Transverse colon (tissue), 4 donors: Measurements from ENCODE around the gene C10orf90. TPM values are rescaled to one million over a fixed set of nuclear protein-coding genes. Genes with fewer than 3 reads are reported as not detected.

Source experiments
- DNase-seq: peaks from one replicate; pipeline ENCODE4 v3.0.0-alpha.2; 2019
- H3K27ac ChIP-seq, 4 donors: fragments of 200-600 bp; sonication (generic); 2 replicates each; pipeline ENCODE4 v1.5.1; 2016 to 2018; ENCODE audit warnings: inconsistent platforms in 4 of 4
- H3K27me3 ChIP-seq: fragments of 200-600 bp; sonication (generic); 2 replicates; pipeline ENCODE4 v1.5.1; 2017; ENCODE audit warnings: inconsistent platforms
- H3K36me3 ChIP-seq, 4 donors: fragments of 200-600 bp; sonication (generic); 2 replicates each; pipeline ENCODE4 v1.5.1; 2017 to 2019; ENCODE audit warnings: inconsistent platforms in 4 of 4
- H3K4me1 ChIP-seq, 4 donors: fragments of 200-600 bp; sonication (generic); 2 replicates each; pipeline ENCODE4 v1.5.1; 2017 to 2020; ENCODE audit warnings: inconsistent platforms in 4 of 4
- H3K4me3 ChIP-seq, 4 donors: fragments of 200-600 bp; sonication (generic); 1 replicate in 1 of 4; 2 replicates in 3 of 4; pipeline versions ENCODE4 v1.5.1 to v1.6.1; 2017 to 2019; ENCODE audit warnings: inconsistent platforms in 4 of 4
- H3K9me3 ChIP-seq, 2 donors: fragments of 200-600 bp; sonication (generic); 2 replicates each; pipeline ENCODE4 v1.5.1; 2017 to 2019; ENCODE audit warnings: inconsistent platforms in 2 of 2
- EP300 ChIP-seq: sonication (generic); formaldehyde crosslinking; IDR thresholded peaks from one replicate; pipeline ENCODE4 v1.6.1; 2017; ENCODE audit warnings: antibody characterized with exemption, low read depth
- POLR2A ChIP-seq: fragments of 450-650 bp; IDR thresholded peaks from one replicate; pipeline ENCODE4 v1.6.1; 2016; ENCODE audit warnings: antibody characterized with exemption, mild to moderate bottlenecking, moderate library complexity
- POLR2AphosphoS5 ChIP-seq, 3 donors: sonication (generic); formaldehyde crosslinking; IDR thresholded peaks; one replicate each; pipeline ENCODE4 v1.6.1; 2016; ENCODE audit warnings: antibody characterized with exemption in 3 of 3
- WGBS, 2 donors: methylation state at CpG; one replicate each; pipeline ENCODE4 v1.1.5; 2018; ENCODE audit warnings: low coverage in 1 of 2; 5-methylcytosine and 5-hydroxymethylcytosine counted together
- in situ Hi-C, 4 donors: fragments of 200-750 bp; cut with MboI; loops; one replicate each; pipeline versions ENCODE4 v1.15.0 to v1.15.1; 2017; ENCODE audit warnings: low sequenced_read_pairs in 3 of 4, low pct_ligation_motif_present in 1 of 4, low pct_unique_long_range_greater_than_20kb in 1 of 4
- intact Hi-C: fragments of 100-400 bp; cut with DNase I; formaldehyde crosslinking; loops from one replicate; pipeline ENCODE4 v1.15.1; 2023; ENCODE audit warnings: low total_unique reads
- total RNA-seq, 4 donors: library from RNA; depleted of rRNA; stranded (reverse); fragments of >200 nt; gene quantifications; one replicate each; pipeline ENCODE4 v1.1.0, GENCODE V29; 2016
- TF ChIP-seq, protein P1 (sequence below), 5 experiments: fragments of 200-600 bp in 3 of 5; fragments of 450-650 bp in 2 of 5; sonication (generic) in 3 of 5; IDR thresholded peaks; 1 replicate in 2 of 5; 2 replicates in 3 of 5; pipeline ENCODE4 v1.5.1; 2016 to 2017; ENCODE audit warnings: antibody characterized with exemption in 5 of 5, inconsistent platforms in 3 of 5, mild to moderate bottlenecking in 2 of 5, moderate library complexity in 1 of 5

Gene C10orf90
- total RNA-seq, 4 donors from 2014 or later = not detected

DNA sequence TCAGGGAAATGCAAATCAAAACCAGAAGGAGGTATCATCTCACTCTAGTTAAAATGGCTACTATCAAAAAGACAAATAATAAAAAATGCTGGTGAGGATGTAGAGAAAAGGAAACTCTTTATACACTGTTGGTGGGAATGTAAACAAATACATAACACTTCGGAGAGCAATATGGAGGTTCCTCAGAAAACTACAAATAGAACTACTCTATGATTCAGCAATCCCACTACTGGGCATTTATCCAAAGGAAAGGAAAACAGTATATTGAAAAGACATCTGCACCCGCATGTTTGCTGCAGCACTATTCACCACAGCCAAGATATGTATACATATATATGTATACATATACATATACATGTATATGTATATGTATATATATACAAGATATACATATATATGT is 94.2 kb downstream of the C10orf90 start:
- in situ Hi-C loops = no loop called here
- intact Hi-C loops = no loop called here
- WGBS, 2 donors = 51 to 60% methylated on average over 2 of the region's 2 CpGs
- Histone ChIP-seq H3K27me3 (no peaks in the 10 kb centered on the region), H3K4me3 (no peak overlapping the region), H3K4me1 (no peaks in the 10 kb centered on the region), H3K27ac (no peak overlapping the region), H3K9me3 (no peaks in the 10 kb centered on the region), H3K36me3 (no peaks in the 10 kb centered on the region)
- no peak for DNase-seq
- no peak for TF ChIP-seq POLR2AphosphoS5 (IDR thresholded peaks at IDR 0.05)
- TF ChIP-seq POLR2A = no peak
- TF ChIP-seq, protein P1, sequence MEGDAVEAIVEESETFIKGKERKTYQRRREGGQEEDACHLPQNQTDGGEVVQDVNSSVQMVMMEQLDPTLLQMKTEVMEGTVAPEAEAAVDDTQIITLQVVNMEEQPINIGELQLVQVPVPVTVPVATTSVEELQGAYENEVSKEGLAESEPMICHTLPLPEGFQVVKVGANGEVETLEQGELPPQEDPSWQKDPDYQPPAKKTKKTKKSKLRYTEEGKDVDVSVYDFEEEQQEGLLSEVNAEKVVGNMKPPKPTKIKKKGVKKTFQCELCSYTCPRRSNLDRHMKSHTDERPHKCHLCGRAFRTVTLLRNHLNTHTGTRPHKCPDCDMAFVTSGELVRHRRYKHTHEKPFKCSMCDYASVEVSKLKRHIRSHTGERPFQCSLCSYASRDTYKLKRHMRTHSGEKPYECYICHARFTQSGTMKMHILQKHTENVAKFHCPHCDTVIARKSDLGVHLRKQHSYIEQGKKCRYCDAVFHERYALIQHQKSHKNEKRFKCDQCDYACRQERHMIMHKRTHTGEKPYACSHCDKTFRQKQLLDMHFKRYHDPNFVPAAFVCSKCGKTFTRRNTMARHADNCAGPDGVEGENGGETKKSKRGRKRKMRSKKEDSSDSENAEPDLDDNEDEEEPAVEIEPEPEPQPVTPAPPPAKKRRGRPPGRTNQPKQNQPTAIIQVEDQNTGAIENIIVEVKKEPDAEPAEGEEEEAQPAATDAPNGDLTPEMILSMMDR (IDR thresholded peaks at IDR 0.05) = no peak
- no peak for TF ChIP-seq EP300

DNA sequence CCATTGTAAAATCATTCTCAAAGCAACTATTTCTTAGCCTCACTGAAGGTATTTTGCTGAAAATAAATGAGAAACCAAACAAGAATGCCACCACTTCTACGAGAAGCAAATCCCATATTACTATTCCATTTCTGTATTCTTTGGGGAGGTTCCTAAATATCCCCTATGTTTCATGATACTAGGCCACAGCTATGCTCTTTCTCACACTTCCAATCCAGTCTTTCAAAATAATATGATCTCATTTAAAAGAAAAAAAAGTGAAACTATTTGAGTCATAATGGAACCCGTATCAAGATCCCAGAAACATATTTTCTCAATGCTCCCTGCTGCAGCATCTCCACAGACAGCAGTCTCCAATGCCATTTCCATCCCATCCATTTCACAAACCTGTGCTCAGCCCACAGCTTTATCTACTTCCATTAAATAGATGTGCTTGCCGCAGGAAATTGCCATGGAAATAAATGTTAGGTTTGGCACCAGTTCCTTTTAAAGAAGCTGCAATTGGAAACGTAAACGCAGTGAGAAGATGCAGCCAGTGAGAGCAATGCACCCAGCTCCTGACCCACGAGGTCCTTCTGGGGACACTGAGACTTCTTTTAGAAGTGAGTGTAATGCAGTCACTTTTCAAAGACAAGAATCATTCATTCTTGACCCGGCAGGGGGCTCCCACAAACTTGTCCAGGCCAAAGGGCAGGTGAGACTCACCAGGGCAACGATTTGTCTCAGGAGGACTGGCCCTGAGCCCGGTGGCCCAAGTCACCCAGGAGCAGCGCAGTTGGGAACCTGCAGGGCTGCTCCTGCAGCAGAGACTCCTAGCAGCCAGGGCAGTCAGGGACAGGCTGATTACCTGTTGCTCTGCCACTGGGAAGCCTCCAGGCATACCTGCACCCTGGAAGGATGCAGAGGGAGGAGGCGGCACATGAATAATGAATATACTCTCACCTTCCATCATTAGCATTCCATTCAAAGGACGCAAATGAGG is 99.6 kb downstream of the C10orf90 start:
- no peak for DNase-seq
- no peak overlapping the region for H3K27ac ChIP-seq
- WGBS, 2 donors = 66 to 67% methylated on average over 6 to 12 of the region's 12 CpGs
- H3K4me3 ChIP-seq = no peak overlapping the region
- intact Hi-C loops = no loop called here
- in situ Hi-C loops = no loop called here
- H3K4me1 ChIP-seq = no peaks in the 10 kb centered on the region
- no peaks in the 10 kb centered on the region for H3K9me3 ChIP-seq
- no peak for TF ChIP-seq POLR2A
- TF ChIP-seq, protein P1 (IDR thresholded peaks at IDR 0.05) = no peak
- no peak for TF ChIP-seq EP300
- TF ChIP-seq POLR2AphosphoS5 (IDR thresholded peaks at IDR 0.05) = no peak
- no peaks in the 10 kb centered on the region for H3K36me3 ChIP-seq
- no peaks in the 10 kb centered on the region for H3K27me3 ChIP-seq

DNA sequence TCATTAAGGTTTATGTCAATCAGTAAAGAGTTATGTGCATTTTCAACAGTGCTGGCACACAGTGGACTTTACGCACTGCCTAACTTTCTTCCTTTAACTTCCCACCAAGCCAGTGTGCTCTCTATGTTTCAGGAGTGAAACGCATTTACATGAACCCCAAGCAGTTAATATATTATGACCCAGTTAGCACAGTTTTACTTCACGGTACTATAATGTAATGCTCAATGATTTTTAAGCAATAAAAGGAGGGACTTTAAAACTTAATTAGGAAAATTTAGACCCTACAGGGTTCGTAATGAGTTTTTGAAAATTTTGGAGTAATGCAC is 100.3 kb downstream of the C10orf90 start:
- Histone ChIP-seq H3K27me3 (no peaks in the 10 kb centered on the region), H3K4me3 (no peak overlapping the region), H3K36me3 (no peaks in the 10 kb centered on the region), H3K27ac (no peak overlapping the region), H3K9me3 (no peaks in the 10 kb centered on the region), H3K4me1 (no peaks in the 10 kb centered on the region)
- TF ChIP-seq, protein P1 (IDR thresholded peaks at IDR 0.05) = no peak
- TF ChIP-seq EP300 (no peak), POLR2AphosphoS5 (IDR thresholded peaks at IDR 0.05) (no peak), POLR2A (no peak)
- no peak for DNase-seq
- WGBS, 2 donors = 39 to 45% methylated on average over 4 of the region's 4 CpGs
- in situ Hi-C loops (no loop called here), intact Hi-C loops (no loop called here)

DNA sequence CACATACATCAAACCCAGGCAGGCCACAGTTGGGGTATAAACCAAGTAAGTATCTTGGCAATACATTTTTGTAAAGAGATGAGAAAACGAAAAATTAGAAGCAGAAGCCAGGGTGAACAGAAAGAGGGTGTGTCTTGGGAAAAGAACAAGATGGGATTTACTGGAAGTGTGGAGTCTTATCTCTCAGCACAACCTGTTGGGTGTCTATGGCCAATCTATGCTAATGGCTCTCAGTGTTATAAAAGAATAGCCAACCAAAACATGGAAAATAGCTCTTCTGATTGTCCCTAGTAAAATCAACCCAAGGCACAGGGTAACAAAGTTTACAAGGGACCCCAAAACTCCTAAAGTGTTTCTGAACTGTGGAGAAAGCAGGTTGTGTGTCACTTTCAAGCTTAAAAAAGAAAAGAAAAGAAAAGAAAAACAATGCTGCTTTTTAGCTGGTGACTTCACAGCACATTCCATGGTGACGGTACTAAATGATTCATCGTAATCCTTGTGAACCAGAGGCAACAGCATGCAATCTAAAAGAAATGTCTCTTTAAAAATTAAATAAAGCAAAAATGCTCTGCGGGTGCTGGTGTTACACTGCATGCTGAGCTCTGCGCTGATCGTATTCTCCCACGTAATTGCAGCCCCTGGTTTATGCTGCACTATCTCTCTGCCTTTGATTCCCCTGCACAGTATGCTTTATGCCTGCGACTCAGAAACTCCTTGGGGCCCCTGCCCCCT is 100.8 kb downstream of the C10orf90 start:
- H3K4me1 ChIP-seq = no peaks in the 10 kb centered on the region
- 27 to 37% methylated on average over 8 of the region's 8 CpGs for WGBS, 2 donors
- intact Hi-C loops = no loop called here
- H3K36me3 ChIP-seq = no peaks in the 10 kb centered on the region
- DNase-seq = no peak
- in situ Hi-C loops = no loop called here
- TF ChIP-seq POLR2A (no peak), EP300 (no peak), POLR2AphosphoS5 (IDR thresholded peaks at IDR 0.05) (no peak)
- TF ChIP-seq, protein P1 (IDR thresholded peaks at IDR 0.05) = no peak
- H3K9me3 ChIP-seq = no peaks in the 10 kb centered on the region
- no peak overlapping the region for H3K4me3 ChIP-seq
- H3K27ac ChIP-seq = no peak overlapping the region
- no peaks in the 10 kb centered on the region for H3K27me3 ChIP-seq
